ENCODE data around the gene PIK3R3.
A peak's percentile ranks its signal among the peaks of the same experiment; 100 is the strongest.
"Not testable (repeated sequence)": the region's sequence is repeated elsewhere in the genome, so short reads cannot be mapped to it uniquely, and the experiment has no call there.

PIK3R3 gene

GRCh38 chr1:46099215-46099614 is 33.2 kb downstream of the PIK3R3 start:
- no peak overlapping the region for H3K4me3 Mint-ChIP-seq
- peaks cover 2% of the 10 kb centered on the region for H3K27me3 Mint-ChIP-seq
- peaks cover 10% of the 10 kb centered on the region for H3K9me3 Mint-ChIP-seq
- no peak for DNase-seq
- H3K36me3 Mint-ChIP-seq (ENCODE audit: low read depth) = no peaks in the 10 kb centered on the region
- peaks cover 19% of the 10 kb centered on the region for H3K4me1 Mint-ChIP-seq
- H3K27ac Mint-ChIP-seq = no peak overlapping the region
- no peak for ATAC-seq

GRCh38 chr1:46098027-46098712 is 34.3 kb downstream of the PIK3R3 start:
- Mint-ChIP-seq H3K27ac (no peak overlapping the region), H3K4me3 (no peak overlapping the region), H3K36me3 (ENCODE audit: low read depth) (no peaks in the 10 kb centered on the region), H3K27me3 (peaks cover 2% of the 10 kb centered on the region), H3K4me1 (peaks cover 19% of the 10 kb centered on the region), H3K9me3 (peaks cover 10% of the 10 kb centered on the region)
- ATAC-seq (peak; percentile 77), DNase-seq (no peak)

- H3K27ac Mint-ChIP-seq = no peak overlapping the region
- H3K9me3 Mint-ChIP-seq = peaks cover 10% of the 10 kb centered on the region
- peaks cover 17% of the 10 kb centered on the region for H3K4me1 Mint-ChIP-seq
- no peak overlapping the region for H3K4me3 Mint-ChIP-seq
- DNase-seq = no peak
- peaks cover 4% of the 10 kb centered on the region for H3K27me3 Mint-ChIP-seq
- no peak for ATAC-seq
- H3K36me3 Mint-ChIP-seq (ENCODE audit: low read depth) = no peaks in the 10 kb centered on the region
Observed at GRCh38 chr1:46097149-46097472, 35.3 kb downstream of the PIK3R3 start.

- no peak overlapping the region for H3K27ac Mint-ChIP-seq
- H3K27me3 Mint-ChIP-seq = peaks cover 4% of the 10 kb centered on the region
- H3K4me1 Mint-ChIP-seq = peaks cover 17% of the 10 kb centered on the region
- DNase-seq (no peak), ATAC-seq (no peak)
- H3K9me3 Mint-ChIP-seq = peaks cover 10% of the 10 kb centered on the region
- no peaks in the 10 kb centered on the region for H3K36me3 Mint-ChIP-seq (ENCODE audit: low read depth)
- no peak overlapping the region for H3K4me3 Mint-ChIP-seq
Observed at GRCh38 chr1:46096269-46097148, 35.9 kb downstream of the PIK3R3 start.

- peaks cover 10% of the 10 kb centered on the region for H3K9me3 Mint-ChIP-seq
- not testable (repeated sequence) for H3K27me3 Mint-ChIP-seq; ATAC-seq; DNase-seq; H3K27ac Mint-ChIP-seq; H3K4me3 Mint-ChIP-seq; H3K36me3 Mint-ChIP-seq (ENCODE audit: low read depth)
- peaks cover 17% of the 10 kb centered on the region for H3K4me1 Mint-ChIP-seq
Observed at GRCh38 chr1:46095110-46095509, 37.3 kb downstream of the PIK3R3 start.

- peaks cover 10% of the 10 kb centered on the region for H3K9me3 Mint-ChIP-seq
- peaks cover 17% of the 10 kb centered on the region for H3K4me1 Mint-ChIP-seq
- H3K27ac Mint-ChIP-seq = no peak overlapping the region
- H3K36me3 Mint-ChIP-seq (ENCODE audit: low read depth) = no peaks in the 10 kb centered on the region
- H3K4me3 Mint-ChIP-seq = no peak overlapping the region
- H3K27me3 Mint-ChIP-seq = peaks cover 4% of the 10 kb centered on the region
- no peak for DNase-seq
- ATAC-seq = no peak
Observed at GRCh38 chr1:46094471-46095005, 37.9 kb downstream of the PIK3R3 start.

- not testable (repeated sequence) for H3K9me3 Mint-ChIP-seq; DNase-seq; H3K27me3 Mint-ChIP-seq; H3K4me3 Mint-ChIP-seq; ATAC-seq; H3K36me3 Mint-ChIP-seq (ENCODE audit: low read depth); H3K27ac Mint-ChIP-seq
- H3K4me1 Mint-ChIP-seq = peaks cover 17% of the 10 kb centered on the region
Observed at GRCh38 chr1:46093832-46094231, 38.6 kb downstream of the PIK3R3 start.

- ATAC-seq (no peak), DNase-seq (no peak)
- Mint-ChIP-seq H3K4me3 (no peak overlapping the region), H3K9me3 (no peaks in the 10 kb centered on the region), H3K4me1 (no peaks in the 10 kb centered on the region), H3K27ac (no peak overlapping the region), H3K36me3 (ENCODE audit: low read depth) (no peaks in the 10 kb centered on the region), H3K27me3 (peaks cover 4% of the 10 kb centered on the region)
Observed at GRCh38 chr1:46087891-46088290, 44.5 kb downstream of the PIK3R3 start.

- no peak for DNase-seq
- Mint-ChIP-seq H3K27ac (no peak overlapping the region), H3K4me1 (no peaks in the 10 kb centered on the region), H3K4me3 (no peak overlapping the region), H3K27me3 (peaks cover 4% of the 10 kb centered on the region), H3K9me3 (no peaks in the 10 kb centered on the region), H3K36me3 (ENCODE audit: low read depth) (no peaks in the 10 kb centered on the region)
- no peak for ATAC-seq
Observed at GRCh38 chr1:46086576-46086975, 45.9 kb downstream of the PIK3R3 start.

GRCh38 chr1:46084553-46085451 is 47.6 kb downstream of the PIK3R3 start:
- H3K4me1 Mint-ChIP-seq = no peaks in the 10 kb centered on the region
- H3K36me3 Mint-ChIP-seq (ENCODE audit: low read depth) = no peaks in the 10 kb centered on the region
- DNase-seq = no peak
- peaks cover 4% of the 10 kb centered on the region for H3K27me3 Mint-ChIP-seq
- no peak overlapping the region for H3K27ac Mint-ChIP-seq
- no peak overlapping the region for H3K4me3 Mint-ChIP-seq
- H3K9me3 Mint-ChIP-seq = no peaks in the 10 kb centered on the region
- no peak for ATAC-seq

- Mint-ChIP-seq H3K36me3 (ENCODE audit: low read depth) (no peaks in the 10 kb centered on the region), H3K9me3 (no peaks in the 10 kb centered on the region), H3K27me3 (peaks cover 4% of the 10 kb centered on the region), H3K27ac (no peak overlapping the region), H3K4me1 (no peaks in the 10 kb centered on the region), H3K4me3 (no peak overlapping the region)
- ATAC-seq (no peak), DNase-seq (no peak)
Observed at GRCh38 chr1:46083579-46083978, 48.9 kb downstream of the PIK3R3 start.

GRCh38 chr1:46081619-46082018 is 50.8 kb downstream of the PIK3R3 start:
- peaks cover 3% of the 10 kb centered on the region for H3K27me3 Mint-ChIP-seq
- DNase-seq (no peak), ATAC-seq (no peak)
- no peak overlapping the region for H3K4me3 Mint-ChIP-seq
- no peaks in the 10 kb centered on the region for H3K4me1 Mint-ChIP-seq
- no peak overlapping the region for H3K27ac Mint-ChIP-seq
- H3K9me3 Mint-ChIP-seq = no peaks in the 10 kb centered on the region
- H3K36me3 Mint-ChIP-seq (ENCODE audit: low read depth) = no peaks in the 10 kb centered on the region

- no peaks in the 10 kb centered on the region for H3K36me3 Mint-ChIP-seq (ENCODE audit: low read depth)
- no peak overlapping the region for H3K4me3 Mint-ChIP-seq
- ATAC-seq (no peak), DNase-seq (no peak)
- H3K27me3 Mint-ChIP-seq = peaks cover 3% of the 10 kb centered on the region
- H3K9me3 Mint-ChIP-seq = no peaks in the 10 kb centered on the region
- no peak overlapping the region for H3K27ac Mint-ChIP-seq
- H3K4me1 Mint-ChIP-seq = no peaks in the 10 kb centered on the region
Observed at GRCh38 chr1:46081206-46081605, 51.2 kb downstream of the PIK3R3 start.

GRCh38 chr1:46080257-46080656 is 52.2 kb downstream of the PIK3R3 start:
- H3K4me3 Mint-ChIP-seq = no peak overlapping the region
- no peak for ATAC-seq
- H3K9me3 Mint-ChIP-seq = no peaks in the 10 kb centered on the region

More at GRCh38 chr1:46080257-46080656, 52.2 kb downstream of the PIK3R3 start:
- no peaks in the 10 kb centered on the region for H3K36me3 Mint-ChIP-seq (ENCODE audit: low read depth)
- no peaks in the 10 kb centered on the region for H3K4me1 Mint-ChIP-seq
- H3K27ac Mint-ChIP-seq = no peak overlapping the region
- DNase-seq = no peak
- peaks cover 3% of the 10 kb centered on the region for H3K27me3 Mint-ChIP-seq

Measured in activated naive CD8-positive, alpha-beta T cell treated with anti-CD3 and anti-CD28 coated beads, Interleukin-2, amount 50 U/mL, for 24 hours (primary cell).